Stimulated activated CD8-positive, alpha-beta memory T cell treated with anti-CD3 and anti-CD28 coated beads, Interleukin-15, amount 100 ng/mL, for 24 hours (primary cell): ENCODE data around the gene KMT2C.
"Not testable (repeated sequence)": the region's sequence is repeated elsewhere in the genome, so short reads cannot be mapped to it uniquely, and the experiment has no call there.

Experiments used
- DNase-seq: peaks from one replicate; pipeline ENCODE4 v3.0.0-alpha.2; 2020; ENCODE audit warnings: low read depth

KMT2C gene

DNA sequence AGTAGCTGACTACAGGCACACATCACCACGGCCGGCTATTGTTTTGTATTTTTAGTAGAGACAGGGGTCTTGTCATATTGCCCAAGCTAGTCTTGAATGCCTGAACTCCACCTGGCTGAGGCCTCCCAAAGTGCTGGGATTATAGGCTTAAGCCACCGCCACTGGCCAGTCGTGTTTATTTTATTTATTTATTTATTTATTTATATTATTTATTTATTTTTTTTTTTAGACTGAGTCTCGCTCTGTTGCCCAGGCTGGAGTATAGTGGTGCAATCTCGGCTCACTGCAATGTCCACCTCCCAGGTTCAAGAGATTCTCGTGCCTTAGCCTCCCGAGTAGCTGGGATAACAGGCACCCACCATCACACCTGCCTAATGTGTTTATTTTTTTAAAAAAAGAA lies 6.0 kb upstream of the KMT2C start:
- DNase-seq, result not testable (repeated sequence)

DNA sequence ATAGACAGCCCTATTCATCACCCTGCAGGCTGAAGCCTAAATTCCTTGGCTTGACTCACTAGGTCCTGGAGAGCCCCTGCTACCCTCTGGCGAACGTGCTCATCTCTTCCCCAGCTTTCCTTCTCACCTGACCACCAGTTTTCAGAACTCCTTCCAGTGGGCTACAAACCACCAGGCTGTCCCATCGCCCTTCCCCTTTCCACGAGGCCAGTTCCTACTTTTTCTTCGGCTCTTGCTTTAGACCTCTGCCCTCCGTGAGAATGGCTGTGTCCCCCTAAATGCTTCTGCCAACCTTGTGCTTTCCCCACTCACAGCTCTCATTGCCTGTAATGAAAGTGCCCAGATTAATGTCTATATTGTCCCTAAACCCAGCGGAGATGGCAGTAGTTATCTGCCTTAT lies 5.4 kb upstream of the KMT2C start:
- DNase-seq, result not testable (repeated sequence)

DNA sequence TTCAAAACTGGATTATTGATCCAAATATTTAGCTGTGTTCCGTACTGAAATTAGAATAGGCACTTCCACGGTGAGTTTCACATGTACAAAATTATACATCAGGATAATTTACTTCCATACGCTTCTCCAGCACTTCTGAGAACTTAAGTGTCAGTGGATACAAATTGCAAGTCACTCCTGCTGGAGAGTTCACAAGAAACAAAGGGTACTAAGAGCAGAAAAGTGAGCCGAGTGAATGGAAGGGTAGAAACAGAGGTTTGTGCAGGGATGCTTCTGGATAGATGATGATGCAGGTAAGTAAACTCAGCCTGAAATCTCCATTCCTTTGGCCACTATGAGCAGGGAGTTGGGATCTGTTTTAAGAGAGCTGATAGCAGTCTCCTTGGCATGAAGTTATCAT lies 2.2 kb upstream of the KMT2C start:
- not testable (repeated sequence) for DNase-seq

DNA sequence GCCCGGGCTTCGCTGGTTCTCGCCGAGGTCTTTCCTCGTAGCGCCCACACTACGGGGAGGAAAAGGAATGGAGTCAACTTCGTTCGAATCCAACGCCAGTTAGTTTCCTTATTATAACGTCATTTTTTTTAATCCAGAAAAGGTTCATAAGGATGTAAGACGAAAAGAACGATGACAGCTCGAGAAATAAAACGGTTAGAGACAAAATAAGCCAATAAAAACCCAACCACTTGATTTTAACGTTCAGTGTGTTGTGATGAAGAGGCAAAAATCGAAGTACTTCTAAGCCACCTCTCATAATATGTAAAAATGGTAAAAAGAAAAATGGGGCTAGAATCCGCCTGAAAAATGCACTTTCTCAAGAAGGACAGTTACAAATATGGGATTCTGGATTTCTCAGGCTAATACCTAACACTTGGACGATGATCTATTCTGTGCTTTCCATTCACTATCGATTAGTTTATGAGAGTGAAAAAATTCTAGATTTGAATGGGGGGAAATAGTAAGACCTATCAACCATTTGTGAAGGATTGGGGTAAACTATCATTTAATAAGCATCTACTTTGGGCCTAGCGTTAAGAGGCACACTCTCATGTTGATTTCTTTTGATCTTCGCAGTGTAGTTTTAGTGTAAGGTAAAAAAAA lies 1.2 kb upstream of the KMT2C start:
- DNase-seq, result not testable (repeated sequence)

DNA sequence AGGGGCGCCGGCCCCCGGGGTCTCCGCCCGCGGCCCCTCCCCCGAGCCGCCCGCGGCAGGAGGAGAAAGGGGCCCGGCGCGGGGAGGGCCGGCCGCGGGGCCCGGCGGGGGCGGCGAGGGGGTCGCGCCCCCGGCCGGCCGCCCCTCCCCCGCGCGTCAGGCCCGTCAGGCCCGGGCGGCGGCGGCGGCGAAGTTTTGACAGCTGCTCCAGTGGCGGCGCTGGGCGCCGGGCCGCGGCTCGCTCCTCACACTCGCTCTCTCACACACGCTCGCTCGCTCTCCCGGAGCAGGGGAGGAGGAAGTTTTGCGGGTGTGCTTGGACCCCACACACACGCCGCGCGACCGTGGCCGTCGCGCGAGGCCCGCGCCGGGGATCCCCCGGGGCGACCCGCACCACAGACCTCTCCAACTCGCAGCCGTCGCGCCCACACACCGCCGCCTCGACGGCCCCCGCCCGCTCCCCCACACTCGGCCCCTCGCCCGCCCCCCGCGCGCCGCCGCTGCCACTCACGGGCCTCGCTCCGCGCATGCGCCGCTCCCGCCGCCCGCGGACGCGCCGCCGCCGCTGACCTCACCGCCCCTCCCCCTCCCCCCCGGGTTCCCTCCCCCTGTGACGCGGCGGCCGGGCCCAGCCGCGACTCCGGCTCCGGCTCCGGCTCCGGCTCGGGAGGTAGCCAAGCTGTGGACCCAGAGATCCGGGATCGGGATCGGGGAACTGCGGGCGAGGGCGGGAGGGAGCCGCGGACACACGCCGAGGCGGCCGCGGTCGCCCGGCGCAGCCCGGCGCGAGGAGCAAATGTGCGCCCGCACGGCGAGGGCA lies 518 bp upstream of the KMT2C start:
- DNase-seq, result peak; percentile 89

DNA sequence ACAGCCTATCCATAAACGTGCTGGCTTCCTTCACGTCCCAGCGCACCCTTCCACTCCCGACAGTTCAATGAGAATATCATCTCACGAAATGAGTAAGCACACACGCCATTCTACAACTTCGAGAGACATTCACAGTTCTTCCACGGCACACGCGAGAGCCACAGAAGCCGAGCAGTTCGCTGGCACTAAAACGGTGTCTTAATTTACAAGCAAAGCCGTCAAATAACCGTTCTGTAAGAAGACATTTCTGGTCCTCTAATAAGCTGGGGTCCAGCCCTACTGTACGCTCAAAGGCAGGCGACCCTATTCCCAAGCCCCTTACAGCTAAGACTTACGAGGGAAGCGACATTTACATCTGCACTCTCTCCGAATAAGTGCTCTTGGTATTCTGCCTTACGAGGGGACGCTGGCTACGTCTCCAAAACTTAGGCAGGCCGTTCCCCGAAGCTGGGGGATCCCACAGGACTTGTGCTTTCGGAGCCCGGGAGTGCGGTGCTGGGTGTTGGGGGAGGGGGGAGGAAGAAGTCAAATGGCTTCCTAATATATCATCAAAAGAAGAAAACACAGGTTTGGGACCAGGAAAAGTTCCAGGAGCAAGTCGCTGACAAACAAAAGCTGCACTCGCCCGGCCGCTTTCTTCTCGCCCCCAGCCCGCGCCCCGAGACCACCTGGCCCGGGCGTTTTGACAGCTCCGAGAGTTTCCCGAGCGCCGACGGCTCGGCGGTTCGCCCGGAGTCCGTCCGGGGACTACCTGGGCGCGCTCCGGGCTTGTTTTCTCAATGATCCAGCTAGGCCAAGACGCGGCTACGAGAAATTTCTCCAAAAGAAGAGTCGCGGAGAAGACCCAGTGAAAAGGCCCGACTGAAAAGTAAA lies 1.1 kb downstream of the KMT2C start:
- DNase-seq, result peak; percentile 9

DNA sequence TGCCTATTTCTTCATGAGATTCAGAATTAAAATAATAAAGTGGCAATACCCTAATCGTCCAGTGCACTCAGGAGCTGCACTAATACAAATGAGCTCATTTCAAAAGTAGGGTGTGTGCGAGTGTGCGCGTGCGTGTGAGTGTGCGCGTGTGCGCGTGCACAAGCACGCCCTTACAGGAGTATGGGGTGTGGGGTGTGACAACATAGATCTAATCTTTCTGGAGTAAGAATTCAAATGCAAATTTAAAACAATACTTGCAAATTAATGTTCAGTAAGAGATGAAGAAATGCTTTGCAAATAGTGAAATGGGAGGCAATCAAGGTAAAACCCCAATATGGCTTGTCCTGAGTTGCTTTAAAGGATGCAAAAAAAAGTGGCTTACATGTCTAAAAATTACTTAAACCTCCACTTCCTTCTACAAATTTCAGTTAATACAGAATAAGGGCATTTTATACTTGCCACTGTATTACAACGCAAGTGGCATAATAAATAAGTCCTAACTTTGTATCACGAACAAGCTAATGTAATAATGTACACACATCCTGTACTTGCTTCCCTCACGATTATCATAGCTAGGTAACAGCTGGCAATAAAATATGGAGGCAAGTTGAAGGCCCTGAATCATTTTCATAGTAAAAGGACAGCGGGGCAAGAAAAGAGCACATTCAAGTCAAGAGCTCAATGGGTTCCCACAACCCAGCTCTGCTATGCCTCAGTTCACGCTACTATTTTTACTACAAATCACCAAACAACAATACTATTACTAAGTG lies 1.9 kb downstream of the KMT2C start:
- DNase-seq, result not testable (repeated sequence)

DNA sequence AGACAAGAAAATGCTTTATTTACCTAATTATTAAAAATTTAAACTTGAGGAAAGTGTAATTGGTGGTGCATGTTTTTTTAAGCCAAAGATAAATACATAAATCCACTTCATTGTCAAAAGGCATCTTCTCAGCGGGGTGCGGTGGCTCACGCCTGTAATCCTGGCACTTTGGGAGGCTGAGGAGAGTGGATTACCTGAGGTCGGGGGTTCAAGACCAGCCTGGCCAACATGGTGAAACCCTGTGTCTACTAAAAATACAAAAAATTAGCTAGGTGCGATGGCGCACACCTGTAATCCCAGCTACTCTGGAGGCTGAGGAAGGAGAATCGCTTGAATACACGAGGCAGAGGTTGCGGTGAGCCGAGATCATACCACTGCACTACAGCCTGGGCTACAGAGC lies 3.1 kb downstream of the KMT2C start:
- DNase-seq, result not testable (repeated sequence)

DNA sequence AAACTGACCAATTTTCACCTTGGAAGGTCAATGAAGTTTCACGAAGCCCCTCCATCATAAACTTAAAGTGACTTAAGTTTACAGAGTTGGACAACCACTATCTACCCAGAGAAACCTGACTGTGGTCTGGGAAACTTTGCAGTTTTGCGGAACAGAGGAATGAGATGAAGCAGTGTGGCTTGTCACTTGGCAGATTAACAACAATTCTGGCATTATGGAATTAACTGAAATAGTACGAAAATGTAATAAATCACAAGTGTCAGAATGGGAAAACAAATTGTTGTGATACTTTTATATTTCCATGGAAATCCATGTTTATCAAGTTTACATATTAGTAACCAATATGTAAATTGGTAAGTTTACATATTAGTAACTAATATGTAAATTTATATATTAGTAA lies 4.9 kb downstream of the KMT2C start:
- DNase-seq, result no peak

DNA sequence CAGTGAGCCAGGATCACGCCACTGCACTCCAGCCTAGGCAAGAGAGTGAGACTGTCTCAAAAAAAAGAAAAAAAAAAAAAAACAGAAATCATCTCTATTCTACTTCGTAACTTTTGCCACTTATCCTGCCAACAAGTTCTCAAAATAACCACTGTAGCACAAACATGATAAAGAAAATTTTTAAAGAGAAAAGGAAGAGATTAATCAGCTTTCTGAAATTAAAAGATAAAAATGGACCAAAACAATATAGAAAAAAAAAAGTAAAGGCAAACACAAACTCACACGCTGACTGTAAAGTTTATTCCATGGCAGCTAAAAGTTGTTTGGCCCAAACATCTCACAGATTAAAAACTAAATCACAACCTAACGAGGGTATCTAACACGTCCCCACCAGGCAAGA lies 5.7 kb downstream of the KMT2C start:
- DNase-seq, result not testable (repeated sequence)

DNA sequence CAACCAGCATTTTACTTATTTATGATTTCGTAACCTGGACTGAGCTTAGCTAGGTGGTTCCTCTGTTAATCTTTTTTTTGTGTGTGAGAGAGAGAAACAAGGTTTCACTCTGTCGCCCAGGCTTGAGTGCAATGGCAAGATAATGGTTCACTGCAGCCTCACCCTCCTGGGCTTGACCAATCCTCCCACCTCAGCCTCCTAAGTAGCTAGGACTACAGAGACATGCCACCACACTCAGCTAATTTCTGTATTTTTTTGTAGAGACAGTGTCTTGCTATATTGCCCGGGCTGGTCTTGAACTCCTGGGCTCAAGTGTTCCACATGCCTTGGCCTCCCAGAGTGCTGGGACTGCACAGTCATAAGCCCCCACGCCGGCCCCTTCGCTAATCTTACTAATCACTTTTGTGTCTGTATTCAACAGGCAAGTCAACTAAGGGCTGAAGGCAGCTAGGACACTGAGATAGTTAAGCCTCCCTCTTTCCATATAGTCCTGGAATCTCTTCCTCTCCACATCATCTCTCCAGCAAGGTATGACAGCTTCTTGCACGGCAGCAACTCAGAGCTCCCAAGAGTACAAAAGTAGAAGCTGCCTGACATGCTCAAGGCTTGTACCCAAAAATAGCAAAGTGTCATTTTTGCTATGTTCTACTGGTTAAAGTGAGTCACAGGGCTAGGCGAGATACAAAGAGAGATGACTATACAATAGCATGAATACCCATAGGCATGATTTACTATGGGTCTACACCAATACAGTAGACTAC lies 11.3 kb downstream of the KMT2C start:
- no peak for DNase-seq

DNA sequence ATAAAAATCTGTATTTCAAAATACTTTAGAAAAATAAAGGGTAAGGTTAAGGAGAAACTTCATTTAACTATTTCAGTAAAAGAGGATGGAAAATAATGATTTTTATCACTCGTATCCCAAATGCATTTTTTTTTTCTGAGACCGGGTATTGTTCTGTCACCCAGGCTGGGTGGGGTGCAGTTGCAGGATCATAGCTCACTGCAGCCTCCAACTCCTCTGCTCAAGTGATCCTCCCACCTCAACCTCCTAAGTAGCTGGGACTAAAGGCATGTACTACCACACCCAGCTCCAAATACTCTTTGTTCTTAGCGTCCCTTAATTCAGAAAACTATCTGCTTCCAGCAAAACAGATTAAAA lies 11.8 kb downstream of the KMT2C start:
- no peak for DNase-seq

DNA sequence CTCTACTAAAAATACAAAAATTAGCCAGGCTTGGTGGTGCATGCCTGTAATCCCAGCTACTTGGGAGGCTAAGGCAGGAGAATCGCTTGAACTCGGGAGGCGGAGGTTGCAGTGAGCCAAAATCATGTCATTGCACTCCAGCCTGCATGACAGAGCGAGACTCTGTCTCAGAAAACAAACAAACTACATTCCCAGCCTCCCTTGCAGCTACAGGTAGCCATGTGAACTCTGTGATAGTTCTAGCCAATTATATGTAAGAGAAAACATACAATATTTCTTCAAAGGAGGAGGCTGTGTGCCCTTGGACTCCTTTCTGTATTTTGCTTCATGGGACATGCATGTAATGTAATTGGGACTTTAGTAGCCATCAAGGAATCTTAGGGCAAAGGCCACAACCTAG lies 12.6 kb downstream of the KMT2C start:
- DNase-seq, result not testable (repeated sequence)

DNA sequence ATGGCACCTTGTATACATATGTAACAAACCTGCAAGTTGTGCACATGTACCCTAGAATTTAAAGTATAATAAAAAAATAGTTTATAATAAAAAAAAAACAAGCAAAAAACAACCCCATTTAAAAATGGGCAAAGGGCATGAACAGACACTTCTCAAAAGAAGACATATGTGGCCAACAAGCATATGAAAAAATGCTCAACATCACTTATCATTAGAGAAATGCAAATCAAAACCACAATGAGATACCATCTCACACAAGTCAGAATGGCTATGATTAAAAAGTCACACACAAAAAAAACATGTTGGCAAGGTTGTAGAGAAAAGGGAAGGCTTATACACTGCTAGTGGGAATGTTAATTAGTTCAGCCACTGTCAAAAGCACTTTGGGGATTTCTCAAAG lies 14.9 kb downstream of the KMT2C start:
- DNase-seq, result not testable (repeated sequence)

DNA sequence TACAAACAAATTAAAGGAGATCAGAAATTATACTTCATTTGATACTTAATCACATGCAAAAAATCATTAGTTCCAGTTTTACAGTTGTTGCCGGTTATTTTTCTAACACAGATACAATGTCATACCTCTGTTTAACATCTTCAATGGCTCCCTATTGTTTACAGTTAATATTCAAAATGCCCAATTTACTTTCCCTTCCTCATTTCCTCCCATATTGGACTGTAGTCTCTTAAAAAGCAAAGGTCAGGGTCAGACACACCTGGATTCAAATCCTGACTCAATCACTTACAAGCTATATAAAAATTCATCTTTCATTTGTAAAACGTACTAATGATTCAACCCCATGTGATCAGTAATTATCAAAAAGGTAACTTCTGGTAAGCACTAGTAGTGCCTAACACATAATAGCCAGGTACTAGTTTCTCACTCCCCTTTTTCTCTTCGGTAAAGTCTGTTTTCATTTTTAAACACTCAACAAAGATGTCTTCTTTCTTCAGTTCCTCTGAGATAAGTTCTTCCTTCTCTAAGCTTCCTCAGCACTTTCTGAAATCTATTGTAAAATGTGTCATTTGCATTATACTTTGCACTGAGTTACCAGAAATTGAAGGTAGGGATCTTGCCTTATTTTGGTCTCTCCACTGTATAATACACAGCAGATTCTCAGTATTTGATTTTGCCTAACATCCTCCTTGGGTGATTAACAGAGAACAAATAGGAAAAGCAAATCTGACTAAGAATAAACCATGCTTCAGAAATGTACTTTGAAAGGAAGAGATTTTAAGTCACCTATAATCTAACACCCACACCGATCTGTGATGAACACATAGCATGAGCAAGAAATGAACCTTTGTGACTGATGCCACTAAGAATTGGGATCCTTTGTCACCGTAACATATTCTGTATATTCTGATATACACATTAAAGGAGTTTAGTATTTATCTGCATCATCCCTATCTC lies 16.1 kb downstream of the KMT2C start:
- DNase-seq, result no peak

DNA sequence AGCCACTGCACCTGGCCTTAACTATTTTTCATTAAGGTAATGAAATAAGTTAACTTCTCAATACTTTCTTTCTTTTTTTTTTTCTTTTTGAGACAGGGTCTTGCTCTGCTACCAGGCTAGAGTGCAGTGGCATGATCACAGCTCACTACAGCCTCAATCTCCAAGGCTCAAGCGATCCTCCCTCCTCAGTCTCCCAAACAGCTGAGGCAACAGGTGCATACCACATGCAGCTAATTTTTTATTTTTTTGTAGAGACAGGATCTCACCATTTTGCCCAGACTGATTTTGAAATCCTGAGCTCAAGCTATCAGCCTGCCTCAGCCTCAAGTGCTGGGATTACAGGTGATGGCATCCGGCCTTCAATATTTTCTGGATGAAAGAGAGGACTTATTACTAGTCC lies 21.0 kb downstream of the KMT2C start:
- DNase-seq, result no peak

DNA sequence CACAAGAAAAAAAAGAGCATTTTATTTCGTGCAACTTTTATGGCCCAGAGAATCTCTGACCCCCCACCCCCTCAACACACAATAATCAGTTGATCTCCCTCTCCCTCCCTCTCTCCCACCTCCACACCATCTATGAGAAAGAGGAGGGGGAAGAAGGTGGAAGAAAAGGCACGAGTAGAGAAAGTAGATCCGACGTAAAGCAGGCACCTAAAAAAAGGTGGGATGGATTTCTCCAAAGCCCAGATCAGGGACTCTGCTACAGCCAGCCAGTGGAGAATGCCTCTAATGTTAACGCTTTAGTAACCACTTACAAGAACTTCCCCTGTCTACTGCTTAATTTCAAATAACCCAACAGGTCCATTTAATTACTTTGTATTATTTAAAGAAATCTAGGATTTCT lies 24.4 kb downstream of the KMT2C start:
- no peak for DNase-seq

DNA sequence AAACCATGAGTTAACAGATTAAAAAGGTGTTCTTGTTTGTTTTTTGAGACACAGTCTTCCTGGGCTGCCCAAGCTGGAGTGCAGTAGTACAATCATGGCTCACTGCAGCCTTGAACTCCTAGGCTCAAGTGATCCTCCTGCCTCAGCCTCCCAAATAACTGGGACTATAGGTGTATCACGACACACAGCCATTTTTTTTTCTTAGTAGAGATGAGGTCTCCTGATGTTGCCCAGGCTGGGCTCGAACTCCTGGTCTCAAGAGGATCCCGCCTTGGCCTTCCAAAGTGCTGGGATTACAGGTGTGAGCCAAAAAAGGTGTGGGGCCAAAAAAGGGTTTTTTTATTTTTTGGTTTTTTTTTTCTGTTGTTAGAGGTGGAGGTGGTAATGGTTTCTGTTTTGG lies 29.3 kb downstream of the KMT2C start:
- no peak for DNase-seq

DNA sequence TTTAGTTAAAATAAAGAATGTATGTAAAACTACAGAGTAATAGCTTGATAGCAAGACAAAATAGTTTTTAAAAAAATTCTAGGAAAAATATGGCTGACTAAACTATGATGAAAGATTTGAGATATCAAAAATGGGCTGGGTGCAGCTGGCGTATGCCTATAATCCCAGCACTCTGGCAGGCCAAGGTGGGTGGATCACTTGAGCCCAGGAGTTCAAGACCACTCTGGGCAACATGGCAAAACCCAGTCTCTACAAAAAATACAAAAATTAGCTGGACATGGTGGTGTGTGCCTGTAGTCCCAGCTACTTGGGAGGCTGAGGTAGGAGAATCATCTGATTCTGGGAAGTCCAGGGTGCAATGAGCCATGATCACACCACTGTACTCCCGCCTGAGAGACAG lies 29.8 kb downstream of the KMT2C start:
- DNase-seq, result not testable (repeated sequence)

DNA sequence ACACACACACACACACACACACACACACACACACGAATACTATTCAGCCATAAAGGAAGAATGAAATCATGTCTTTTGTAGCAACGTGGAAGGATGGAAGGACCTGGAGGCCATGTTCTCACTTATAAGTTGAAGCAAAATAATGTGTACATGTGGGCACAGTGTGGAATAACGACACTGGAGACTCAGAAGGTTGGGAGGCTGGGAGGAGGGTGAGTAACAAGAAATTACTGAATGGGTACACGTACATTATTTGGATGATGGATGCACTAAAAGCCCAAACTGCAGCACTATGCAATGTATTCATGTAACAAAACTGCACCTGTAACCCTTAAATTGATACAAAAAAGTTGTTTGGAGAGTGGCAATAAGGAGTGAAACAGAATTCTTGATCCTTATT lies 32.1 kb downstream of the KMT2C start:
- DNase-seq, result no peak
